Keratinocyte (primary cell): Measurements from ENCODE around the gene ZBTB20.

Source experiments
- CTCF ChIP-seq, 3 experiments: IDR thresholded peaks in 1 of 3; conservative IDR thresholded peaks in 1 of 3; optimal IDR thresholded peaks in 1 of 3; 2 replicates in 2 of 3; 3 replicates in 1 of 3; pipeline versions ENCODE3 to v1.5.1; 2011; ENCODE audit warnings: low read length in 3 of 3, mild to moderate bottlenecking in 3 of 3, moderate library complexity in 2 of 3, control low read depth in 1 of 3, inconsistent platforms in 1 of 3; ENCODE audit not compliant: insufficient read depth in 2 of 3; ENCODE audit errors: extremely low read depth in 1 of 3
- EZH2 ChIP-seq: IDR thresholded peaks from one replicate; pipeline ENCODE4 v1.6.1; 2012; ENCODE audit warnings: inconsistent platforms, mild to moderate bottlenecking, low read length, moderate library complexity

GRCh38 chr3:114644367-114644766 lies 502.7 kb downstream of the ZBTB20 start:
- TF ChIP-seq CTCF (optimal IDR thresholded peaks at IDR 0.05 in 1 of 3, IDR thresholded peaks at IDR 0.05 in 1 of 3, conservative IDR thresholded peaks at IDR 0.05 in 1 of 3; ENCODE audit: extremely low read depth in 1 of 3, insufficient read depth in 2 of 3, low read length in 3 of 3) (no peak), EZH2 (no peak)
